HepG2 (cell line): ENCODE results near the gene SERAC1. TPM values are rescaled to one million over a fixed set of nuclear protein-coding genes. Genes with fewer than 3 reads are reported as not detected.
A peak's percentile ranks its signal among the peaks of the same experiment; 100 is the strongest.

Experiments used
- ATAC-seq: fragments of 200-7000 bp; cut with Tn5 transposase; 3 replicates; pipeline ENCODE4 v1.9.1; 2020; ENCODE audit warnings: mild to moderate bottlenecking, moderate library complexity
- BruUV-seq: library from RNA; stranded (reverse); fragments of 400-500 nt; replicated peaks from 2 replicates; lab custom pipeline; 2021; lab: Mats Ljungman, UMichigan
- CTCF ChIA-PET: fragments of 300-600 bp; formaldehyde crosslinking; extraction: SDS; loops from one replicate; lab custom pipeline; 2021; ENCODE audit warnings: low total read pairs, inconsistent platforms, low intra/inter-chr PET ratio; lab: Yijun Ruan, JAX
- POLR2A ChIA-PET: fragments of 350-600 bp; sonication (Branson Sonifier 250); formaldehyde crosslinking; loops from one replicate; lab custom pipeline; 2020; ENCODE audit warnings: antibody characterized with exemption, inconsistent platforms; lab: Yijun Ruan, JAX
- DNase-seq: peaks from one replicate; pipeline ENCODE4 v3.0.0-alpha.2; 2015; ENCODE audit warnings: low spot score
- FAIRE-seq: peaks from 3 replicates; lab custom pipeline; 2011; peaks lifted over from hg19 to GRCh38; lab: Jason Lieb, UNC
- H2AFZ ChIP-seq: one replicate; pipeline ENCODE4 v1.6.1; 2011; ENCODE audit warnings: low read length, inconsistent platforms
- H3K27ac ChIP-seq: fragments of 300-600 bp; 3 replicates; pipeline ENCODE4 v1.8.0; 2011; ENCODE audit warnings: mixed run types, mild to moderate bottlenecking, mixed read lengths, low read length, inconsistent platforms; ENCODE audit not compliant: insufficient read depth; ENCODE audit errors: extremely low read length
- H3K27me3 ChIP-seq, 2 experiments: fragments of 200-600 bp in 1 of 2; 2 replicates in 1 of 2; 3 replicates in 1 of 2; pipeline versions ENCODE4 v1.6.0 to v1.8.0; 2011; ENCODE audit warnings: low read length in 2 of 2, mild to moderate bottlenecking in 2 of 2, moderate library complexity in 2 of 2, inconsistent platforms in 1 of 2; ENCODE audit not compliant: insufficient read depth in 2 of 2, control insufficient read depth in 1 of 2
- H3K36me3 ChIP-seq, 2 experiments: fragments of 200-600 bp in 1 of 2; replicated peaks in 1 of 2; 2 replicates in 1 of 2; 3 replicates in 1 of 2; pipeline versions ENCODE4 v1.5.1 to v1.8.0; 2011; ENCODE audit warnings: low read length in 2 of 2, inconsistent platforms in 1 of 2; ENCODE audit not compliant: insufficient read depth in 2 of 2, control insufficient read depth in 1 of 2
- H3K4me1 ChIP-seq: 2 replicates; pipeline ENCODE4 v1.5.1; 2012; ENCODE audit warnings: low read length, inconsistent platforms; ENCODE audit not compliant: insufficient read depth
- H3K4me2 ChIP-seq: 2 replicates; pipeline ENCODE4 v1.6.0; 2011; ENCODE audit warnings: low read depth, low read length, inconsistent platforms
- H3K4me3 ChIP-seq, 3 experiments: fragments of 200-600 bp in 1 of 3; sonication (generic), shearing (Covaris generic) in 1 of 3; replicated peaks in 1 of 3; 2 replicates each; pipeline ENCODE4 v1.5.1; 2011 to 2016; ENCODE audit warnings: low read length in 3 of 3, inconsistent platforms in 2 of 3, low read depth in 2 of 3, mild to moderate bottlenecking in 2 of 3, control low read depth in 1 of 3, mixed read lengths in 1 of 3; ENCODE audit not compliant: insufficient read depth in 1 of 3
- H3K79me2 ChIP-seq: one replicate; pipeline ENCODE4 v1.6.1; 2011; ENCODE audit warnings: low read length, inconsistent platforms; ENCODE audit not compliant: insufficient read depth
- H3K9ac ChIP-seq: 2 replicates; pipeline ENCODE4 v1.6.0; 2011; ENCODE audit warnings: mild to moderate bottlenecking, low read depth, low read length, inconsistent platforms; ENCODE audit not compliant: insufficient read depth
- H3K9me3 ChIP-seq: 2 replicates; pipeline ENCODE4 v1.5.1; 2012; ENCODE audit warnings: mild to moderate bottlenecking, low read length
- H4K20me1 ChIP-seq: 2 replicates; pipeline ENCODE4 v1.6.0; 2011; ENCODE audit warnings: inconsistent platforms, mild to moderate bottlenecking, low read length, moderate library complexity; ENCODE audit not compliant: insufficient read depth
- DR1 ChIP-seq: sonication (generic); formaldehyde crosslinking; IDR thresholded peaks from 2 replicates; pipeline ENCODE4 v1.8.0; 2021; ENCODE audit warnings: mild to moderate bottlenecking, missing genetic modification reagents, inconsistent platforms
- HBP1 ChIP-seq: IDR thresholded peaks from 2 replicates; pipeline ENCODE4 v1.6.1; 2016; ENCODE audit warnings: low read depth, control low read depth
- MAFF ChIP-seq: IDR thresholded peaks from 2 replicates; pipeline ENCODE4 v1.6.1; 2011; ENCODE audit warnings: low read depth, low read length, improper control_type of control experiment
- MAFK ChIP-seq, 2 experiments: IDR thresholded peaks in 1 of 2; conservative IDR thresholded peaks in 1 of 2; 2 replicates each; pipeline ENCODE4 v1.6.1; 2011; ENCODE audit warnings: improper control_type of control experiment in 2 of 2, low read length in 2 of 2
- MEIS2 ChIP-seq: sonication (generic); formaldehyde crosslinking; IDR thresholded peaks from 2 replicates; pipeline ENCODE4 v1.9.0; 2021; ENCODE audit warnings: mild to moderate bottlenecking, missing genetic modification reagents
- MYNN ChIP-seq: sonication (generic); formaldehyde crosslinking; IDR thresholded peaks from 2 replicates; pipeline ENCODE4 v1.4.0; 2020; ENCODE audit warnings: mild to moderate bottlenecking, low read depth, missing genetic modification reagents
- SALL2 ChIP-seq: sonication (generic); formaldehyde crosslinking; IDR thresholded peaks from 2 replicates; pipeline ENCODE4 v1.8.1; 2023; ENCODE audit warnings: mild to moderate bottlenecking, missing genetic modification reagents, inconsistent platforms
- ZNF460 ChIP-seq: sonication (generic); formaldehyde crosslinking; IDR thresholded peaks from 2 replicates; pipeline ENCODE4 v1.5.1; 2020; ENCODE audit warnings: missing genetic modification reagents, mild to moderate bottlenecking, borderline replicate concordance
- ZNF746 ChIP-seq: sonication (generic); formaldehyde crosslinking; IDR thresholded peaks from 2 replicates; pipeline ENCODE4 v1.8.0; 2022; ENCODE audit warnings: mild to moderate bottlenecking, missing genetic modification reagents
- WGBS: methylation state at CpG from one replicate; pipeline ENCODE4 v1.1.6; 2017; ENCODE audit warnings: low lambda C conversion rate; 5-methylcytosine and 5-hydroxymethylcytosine counted together
- in situ Hi-C: cut with HindIII; loops from 2 replicates; pipeline ENCODE4 v1.10.0; 2017; ENCODE audit warnings: low pct_unique_long_range_greater_than_20kb; ENCODE audit not compliant: extremely low pct_ligation_motif_present
- intact Hi-C: fragments of 100-400 bp; cut with micrococcal nuclease; formaldehyde crosslinking; loops from one replicate; pipeline ENCODE4 v1.10.0; 2022; ENCODE audit not compliant: unreplicated experiment
- polyA plus RNA-seq, 8 experiments: library from polyadenylated mRNA; depleted of rRNA in 3 of 8; stranded (reverse) in 7 of 8; unstranded in 1 of 8; fragments of >200 nt; fragmentation: Illumina TruSeq in 4 of 8; extraction: Trizol in 4 of 8; gene quantifications; 2 replicates each; pipeline versions ENCODE4 v1.2.1 to v1.2.3, GENCODE V29; 2011 to 2016; ENCODE audit warnings: low read depth in 4 of 8, missing spikeins in 1 of 8, mixed read lengths in 1 of 8; ENCODE audit not compliant: insufficient read depth in 1 of 8
- total RNA-seq, 5 experiments: library from RNA; depleted of rRNA; stranded (reverse); fragments of >200 nt; fragmentation: Illumina TruSeq; extraction: Trizol; gene quantifications; 2 replicates each; pipeline ENCODE4 v1.2.3, GENCODE V29; 2016; ENCODE audit warnings: low read depth in 1 of 5
- TF ChIP-seq, protein P1 (sequence below), 2 experiments: fragments of 450-650 bp in 1 of 2; sonication (generic) in 1 of 2; formaldehyde crosslinking; IDR thresholded peaks; 2 replicates each; pipeline versions ENCODE4 v1.5.0 to v1.8.0; 2020 to 2022; ENCODE audit warnings: mild to moderate bottlenecking in 1 of 2, missing genetic modification reagents in 1 of 2
- TF ChIP-seq, protein P2 (sequence below): sonication (generic); formaldehyde crosslinking; IDR thresholded peaks from 2 replicates; pipeline ENCODE4 v1.4.0; 2020; ENCODE audit warnings: mild to moderate bottlenecking, missing genetic modification reagents

SERAC1 gene
- total and polyA plus RNA-seq, 2 of the 13 experiments (the other 11 are each of a cell fraction or from before 2014, with no cell fraction given), result 4.5 to 8.1 TPM

DNA sequence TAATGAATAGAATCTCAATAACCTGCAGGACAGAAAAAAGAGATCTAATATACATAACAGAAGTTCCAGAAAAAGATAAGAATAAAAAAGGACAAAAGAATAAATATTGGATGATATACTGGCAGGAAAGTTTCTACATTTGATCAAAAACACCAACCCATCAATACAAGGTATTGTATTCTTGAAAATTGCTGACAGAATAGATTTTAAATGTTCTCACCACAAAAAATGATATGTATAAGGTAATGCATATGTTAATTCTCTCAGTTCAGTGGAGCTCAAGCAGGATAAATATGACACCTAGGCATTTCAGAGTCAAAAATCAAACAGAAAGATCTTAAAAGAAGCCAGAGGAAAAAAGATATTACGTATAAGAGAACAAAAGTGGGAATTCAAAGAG, 43.8 kb downstream of the SERAC1 start:
- Histone ChIP-seq H3K27me3 (no peaks in the 10 kb centered on the region), H4K20me1 (no peaks in the 10 kb centered on the region), H2AFZ (no peak overlapping the region), H3K9ac (no peak overlapping the region), H3K79me2 (no peaks in the 10 kb centered on the region), H3K4me3 (no peak overlapping the region), H3K36me3 (no peaks in the 10 kb centered on the region; a peak in 1 of 5 replicates), H3K27ac (no peak overlapping the region), H3K4me2 (no peak overlapping the region), H3K9me3 (no peaks in the 10 kb centered on the region), H3K4me1 (peaks cover 10% of the 10 kb centered on the region)
- POLR2A ChIA-PET, result no interaction called here
- ATAC-seq (no peak), DNase-seq (no peak), FAIRE-seq (no peak)
- in situ Hi-C loops, result no loop called here
- TF ChIP-seq, protein P1, sequence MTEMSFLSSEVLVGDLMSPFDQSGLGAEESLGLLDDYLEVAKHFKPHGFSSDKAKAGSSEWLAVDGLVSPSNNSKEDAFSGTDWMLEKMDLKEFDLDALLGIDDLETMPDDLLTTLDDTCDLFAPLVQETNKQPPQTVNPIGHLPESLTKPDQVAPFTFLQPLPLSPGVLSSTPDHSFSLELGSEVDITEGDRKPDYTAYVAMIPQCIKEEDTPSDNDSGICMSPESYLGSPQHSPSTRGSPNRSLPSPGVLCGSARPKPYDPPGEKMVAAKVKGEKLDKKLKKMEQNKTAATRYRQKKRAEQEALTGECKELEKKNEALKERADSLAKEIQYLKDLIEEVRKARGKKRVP (CRISPR knock-in tag; IDR thresholded peaks at IDR 0.05), result no peak
- TF ChIP-seq MAFK (conservative IDR thresholded peaks at IDR 0.05 in 1 of 2, IDR thresholded peaks at IDR 0.05 in 1 of 2; ENCODE audit: low read length in 2 of 2), result peak; percentile 77 to 86
- no peak for TF ChIP-seq DR1 (CRISPR knock-in tag)
- peak; percentile 71 for TF ChIP-seq MAFF
- TF ChIP-seq ZNF746 (CRISPR knock-in tag), result no peak
- TF ChIP-seq HBP1, result no peak
- TF ChIP-seq, protein P2, sequence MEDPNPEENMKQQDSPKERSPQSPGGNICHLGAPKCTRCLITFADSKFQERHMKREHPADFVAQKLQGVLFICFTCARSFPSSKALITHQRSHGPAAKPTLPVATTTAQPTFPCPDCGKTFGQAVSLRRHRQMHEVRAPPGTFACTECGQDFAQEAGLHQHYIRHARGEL (CRISPR knock-in tag), result no peak
- no peak for TF ChIP-seq SALL2 (CRISPR knock-in tag)
- TF ChIP-seq MEIS2, result no peak
- no peak for TF ChIP-seq MYNN (CRISPR knock-in tag)
- TF ChIP-seq ZNF460 (CRISPR knock-in tag), result no peak
- no TSS peak for BruUV-seq
- intact Hi-C loops, result no loop called here
- 95% methylated on average over 1 of the region's 1 CpG for WGBS
- CTCF ChIA-PET, result no interaction called here
